Skeletal muscle tissue (tissue), 4 donors: ENCODE measurements around the gene ATRIP. TPM values are rescaled to one million over a fixed set of nuclear protein-coding genes. Genes with fewer than 3 reads are reported as not detected.

Experiments
- H3K27ac ChIP-seq: one replicate; pipeline ENCODE4 v1.7.0; 2013; ENCODE audit warnings: mild to moderate bottlenecking, low read depth, low read length, inconsistent platforms
- H3K27me3 ChIP-seq, 3 donors: one replicate each; pipeline ENCODE4 v1.7.0; 2013; ENCODE audit warnings: low read length in 3 of 3; ENCODE audit not compliant: control insufficient read depth in 3 of 3, insufficient read depth in 3 of 3
- H3K36me3 ChIP-seq, 3 donors: one replicate each; pipeline ENCODE4 v1.7.0; 2013; ENCODE audit warnings: low read length in 3 of 3; ENCODE audit not compliant: control insufficient read depth in 3 of 3, insufficient read depth in 3 of 3
- H3K4me1 ChIP-seq, 3 donors: one replicate each; pipeline ENCODE4 v1.7.0; 2013; ENCODE audit warnings: low read length in 3 of 3, mild to moderate bottlenecking in 3 of 3; ENCODE audit not compliant: control insufficient read depth in 3 of 3, insufficient read depth in 3 of 3
- H3K4me3 ChIP-seq, 3 donors: one replicate each; pipeline ENCODE4 v1.7.0; 2013; ENCODE audit warnings: low read length in 3 of 3
- H3K9ac ChIP-seq, 3 donors: one replicate each; pipeline ENCODE4 v1.7.0; 2013; ENCODE audit warnings: low read length in 3 of 3, mild to moderate bottlenecking in 3 of 3, moderate library complexity in 2 of 3, low read depth in 1 of 3
- H3K9me3 ChIP-seq, 3 donors: one replicate each; pipeline ENCODE4 v1.7.0; 2013; ENCODE audit warnings: low read length in 3 of 3; ENCODE audit not compliant: control insufficient read depth in 3 of 3
- total RNA-seq: library from RNA; depleted of rRNA; stranded (reverse); fragments of >200 nt; gene quantifications from one replicate; pipeline ENCODE4 v1.2.3, GENCODE V29; 2014
- donor health status: Osteomylitis.

The ATRIP gene
- total RNA-seq, 1 donor from 2014 or later = 4.7 TPM

- Histone ChIP-seq H3K9me3 (no peaks in the 10 kb centered on the region), H3K4me1 (peaks cover 0 to 6% (median 3%) of the 10 kb centered on the region in 3 donors), H3K4me3 (no peak overlapping the region), H3K27ac (no peak overlapping the region), H3K27me3 (peaks cover 0 to 3% (median 0%) of the 10 kb centered on the region in 3 donors), H3K9ac (no peak overlapping the region), H3K36me3 (peaks cover 0 to 5% (median under 1%) of the 10 kb centered on the region in 3 donors)
Observed at GRCh38 chr3:48403533-48404439, 42.8 kb upstream of the ATRIP start.

DNA sequence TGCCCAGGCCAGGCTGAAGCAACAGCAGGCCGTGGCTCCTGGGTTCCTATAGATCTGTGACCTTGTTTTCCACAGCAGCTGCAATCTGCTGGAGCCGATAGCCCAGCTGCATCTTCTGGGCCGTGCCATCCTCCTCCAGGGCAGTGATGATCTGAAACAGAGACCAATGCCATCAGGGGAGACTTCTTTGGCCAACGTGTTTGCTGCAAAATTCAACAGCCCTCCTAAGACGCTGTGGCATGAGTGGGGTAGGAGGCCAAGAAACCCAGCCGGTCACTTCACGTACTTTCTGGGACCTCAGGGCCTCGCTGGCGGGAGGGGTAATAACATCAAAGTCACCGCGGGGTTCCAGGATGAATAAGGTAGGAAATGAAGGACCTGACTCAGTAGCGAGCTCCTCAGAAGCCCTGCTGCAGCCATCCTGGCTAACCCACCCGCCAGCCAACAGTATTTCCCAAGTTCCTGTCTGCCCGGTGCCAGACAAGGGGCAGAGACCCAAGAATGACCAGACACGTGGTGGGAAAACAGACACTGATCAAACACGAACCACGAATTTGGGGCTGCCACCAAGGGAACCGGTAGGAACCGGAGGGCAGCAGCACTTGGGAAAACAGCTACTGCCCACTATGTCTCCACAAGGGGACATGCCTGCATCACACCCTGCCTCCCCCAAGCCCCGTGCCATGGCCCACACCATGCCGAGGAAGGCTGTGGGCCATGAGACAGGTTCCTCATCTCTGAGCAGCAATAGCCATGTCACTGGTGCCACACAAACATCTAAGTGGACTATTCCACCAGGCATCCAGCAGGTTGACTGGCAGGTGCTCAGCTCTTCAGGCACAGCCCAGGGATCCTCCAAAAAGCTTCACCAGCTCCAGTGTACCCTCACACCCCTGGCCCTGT is 41.8 kb upstream of the ATRIP start:
- no peaks in the 10 kb centered on the region for H3K9me3 ChIP-seq
- peaks cover 0 to 8% (median 5%) of the 10 kb centered on the region in 3 donors for H3K36me3 ChIP-seq
- H3K27ac ChIP-seq = no peak overlapping the region
- H3K4me1 ChIP-seq = peaks cover 0 to 6% (median 3%) of the 10 kb centered on the region in 3 donors
- H3K9ac ChIP-seq = no peak overlapping the region
- no peak overlapping the region for H3K4me3 ChIP-seq
- H3K27me3 ChIP-seq = peaks cover 0 to 1% (median 0%) of the 10 kb centered on the region in 3 donors

DNA sequence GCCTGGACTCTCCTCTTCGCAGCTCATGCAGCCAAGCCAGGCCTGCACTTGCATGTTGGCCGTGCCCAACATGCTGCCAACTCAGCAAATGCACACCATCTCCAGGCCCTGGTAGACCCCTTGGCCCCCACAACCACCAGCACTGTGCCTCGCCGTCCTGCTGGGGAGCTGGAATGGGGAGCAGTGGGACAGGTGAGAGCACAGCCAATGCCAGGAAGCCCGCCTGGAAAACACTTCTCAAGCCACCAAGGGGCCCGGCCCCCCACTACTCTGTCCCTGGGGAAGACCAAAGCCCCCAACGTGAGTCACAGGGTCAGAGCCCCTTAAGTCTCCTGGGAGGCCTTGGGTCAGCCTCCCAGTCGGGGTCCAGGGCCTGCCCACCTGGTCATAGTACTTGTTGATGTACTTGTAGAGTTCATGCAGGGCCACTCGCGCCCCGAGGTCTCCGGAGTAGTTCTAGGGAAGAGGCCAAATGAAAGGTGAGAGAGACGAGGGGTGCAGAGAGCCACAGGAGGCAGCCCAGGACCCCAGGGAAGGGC is 41.1 kb upstream of the ATRIP start:
- no peak overlapping the region for H3K27ac ChIP-seq
- H3K9ac ChIP-seq = no peak overlapping the region
- peaks cover 0 to 6% (median 3%) of the 10 kb centered on the region in 3 donors for H3K4me1 ChIP-seq
- no peak overlapping the region for H3K4me3 ChIP-seq
- no peaks in the 10 kb centered on the region for H3K9me3 ChIP-seq
- peaks cover 0 to 9% (median 5%) of the 10 kb centered on the region in 3 donors for H3K36me3 ChIP-seq
- no peaks in the 10 kb centered on the region for H3K27me3 ChIP-seq

DNA sequence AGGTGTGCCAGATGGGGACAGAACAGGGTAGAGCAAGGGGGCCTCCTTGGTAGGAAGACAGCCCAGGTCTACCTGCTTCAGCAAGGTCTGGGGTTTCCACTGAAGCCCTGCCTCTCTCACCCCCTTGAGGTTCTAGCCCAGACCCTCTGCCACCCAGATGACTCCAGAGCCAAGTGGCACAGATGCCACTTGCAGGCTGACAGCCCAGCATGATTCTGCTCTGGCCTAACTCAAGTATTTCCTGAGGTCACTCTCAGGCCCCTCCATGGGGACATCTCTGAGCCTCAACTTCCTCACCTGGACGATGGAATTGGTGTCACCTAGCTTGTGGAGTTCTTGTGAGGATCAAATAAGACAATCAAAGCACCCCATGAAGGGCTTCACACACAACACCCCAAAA is 40.6 kb upstream of the ATRIP start:
- H3K4me3 ChIP-seq = no peak overlapping the region
- H3K27ac ChIP-seq = no peak overlapping the region
- no peaks in the 10 kb centered on the region for H3K27me3 ChIP-seq
- H3K9ac ChIP-seq = no peak overlapping the region
- peaks cover 0 to 6% (median 3%) of the 10 kb centered on the region in 3 donors for H3K4me1 ChIP-seq
- no peaks in the 10 kb centered on the region for H3K9me3 ChIP-seq
- peaks cover 0 to 9% (median 5%) of the 10 kb centered on the region in 3 donors for H3K36me3 ChIP-seq

- H3K27me3 ChIP-seq = no peaks in the 10 kb centered on the region
- no peak overlapping the region for H3K4me3 ChIP-seq
- peaks cover 0 to 6% (median 3%) of the 10 kb centered on the region in 3 donors for H3K4me1 ChIP-seq
- peaks cover 0 to 12% (median 5%) of the 10 kb centered on the region in 3 donors for H3K36me3 ChIP-seq
- no peaks in the 10 kb centered on the region for H3K9me3 ChIP-seq
- H3K9ac ChIP-seq = no peak overlapping the region
- H3K27ac ChIP-seq = no peak overlapping the region
Observed at GRCh38 chr3:48406443-48407431, 39.8 kb upstream of the ATRIP start.

DNA sequence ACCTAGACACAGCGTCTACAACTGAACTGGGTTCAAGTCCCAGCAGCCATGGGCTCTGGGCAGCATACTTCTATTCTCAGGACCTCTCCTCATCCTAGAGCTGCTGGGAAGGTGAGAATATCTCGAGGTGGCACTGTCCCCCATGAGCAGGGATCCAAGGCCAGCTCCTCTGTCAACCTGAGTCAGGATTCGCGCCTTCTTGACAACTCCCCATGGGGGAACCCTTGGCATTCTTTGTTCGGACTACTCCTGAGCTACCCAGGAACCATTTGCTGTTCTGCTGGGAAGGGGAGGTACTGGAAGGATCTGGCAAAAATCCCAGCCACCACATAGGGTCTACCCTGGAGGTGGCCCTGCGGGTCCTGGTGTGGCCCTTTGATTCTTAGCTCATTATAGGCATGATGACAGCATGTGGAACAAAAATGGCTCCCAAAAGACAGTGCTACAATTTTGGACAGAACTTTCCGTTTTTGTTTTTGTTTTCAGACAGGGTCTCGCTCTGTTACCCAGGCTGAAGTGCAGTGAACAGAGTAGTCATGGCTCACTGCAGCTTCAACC is 38.9 kb upstream of the ATRIP start:
- no peak overlapping the region for H3K27ac ChIP-seq
- no peaks in the 10 kb centered on the region for H3K9me3 ChIP-seq
- peaks cover 0 to 16% (median 5%) of the 10 kb centered on the region in 3 donors for H3K36me3 ChIP-seq
- H3K4me1 ChIP-seq = no peaks in the 10 kb centered on the region
- H3K27me3 ChIP-seq = no peaks in the 10 kb centered on the region
- H3K9ac ChIP-seq = no peak overlapping the region
- no peak overlapping the region for H3K4me3 ChIP-seq

GRCh38 chr3:48408823-48409281 is 37.7 kb upstream of the ATRIP start:
- no peak overlapping the region for H3K27ac ChIP-seq
- H3K4me1 ChIP-seq = no peaks in the 10 kb centered on the region
- no peak overlapping the region for H3K9ac ChIP-seq
- H3K4me3 ChIP-seq = no peak overlapping the region
- H3K36me3 ChIP-seq = peaks cover 0 to 16% (median 8%) of the 10 kb centered on the region in 3 donors
- H3K9me3 ChIP-seq = no peaks in the 10 kb centered on the region
- no peaks in the 10 kb centered on the region for H3K27me3 ChIP-seq

DNA sequence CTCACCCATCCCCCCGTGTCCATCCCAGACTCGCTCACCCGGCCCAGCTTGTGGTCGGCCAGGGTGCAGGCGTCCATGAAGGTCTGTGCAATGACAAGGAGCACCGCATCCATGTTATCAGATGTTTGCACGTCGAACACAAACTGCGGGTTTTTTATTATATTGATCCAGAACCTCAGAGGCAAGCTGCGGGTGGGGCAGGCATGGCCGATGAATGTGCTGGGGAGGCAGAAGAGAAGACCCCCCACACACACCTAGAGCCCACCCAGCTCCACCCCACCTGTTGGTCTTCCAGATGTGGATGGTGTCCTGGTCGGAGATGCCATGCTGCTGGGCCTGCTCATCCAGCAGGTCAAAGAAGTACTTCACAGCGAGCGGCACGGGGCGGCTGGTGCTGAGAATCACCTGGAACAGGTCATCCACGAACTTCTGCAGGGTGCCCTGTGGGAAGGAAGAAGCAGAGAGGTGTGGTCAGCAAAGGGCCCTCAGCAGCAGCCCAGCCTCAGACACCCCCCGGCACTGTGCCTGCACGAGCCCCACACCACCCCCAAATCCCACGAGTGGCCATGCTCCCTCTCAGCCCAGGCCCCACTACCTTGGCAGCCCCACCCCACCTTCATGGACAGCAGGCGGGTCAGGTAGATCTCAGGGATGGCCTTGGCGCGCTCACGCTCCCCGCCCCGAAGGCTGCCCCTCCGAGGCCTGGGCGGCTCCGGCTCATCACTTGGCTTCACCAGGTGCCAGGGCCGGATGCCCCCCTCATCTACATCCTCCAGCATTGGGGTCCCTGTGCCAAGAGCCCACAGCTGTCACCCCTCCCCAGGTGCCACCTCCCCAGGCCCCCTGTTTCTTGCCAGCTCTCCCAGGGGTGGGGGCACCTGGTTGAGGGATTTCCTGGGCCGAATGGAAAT is 37.0 kb upstream of the ATRIP start:
- H3K9me3 ChIP-seq = no peaks in the 10 kb centered on the region
- no peak overlapping the region for H3K27ac ChIP-seq
- H3K36me3 ChIP-seq = peaks cover 0 to 16% (median 8%) of the 10 kb centered on the region in 3 donors
- H3K27me3 ChIP-seq = no peaks in the 10 kb centered on the region
- H3K9ac ChIP-seq = no peak overlapping the region
- no peak overlapping the region for H3K4me3 ChIP-seq
- no peaks in the 10 kb centered on the region for H3K4me1 ChIP-seq
